HepG2 (cell line): ENCODE measurements around the gene STX7. TPM values are rescaled to one million over a fixed set of nuclear protein-coding genes. Genes with fewer than 3 reads are reported as not detected.

ENCODE experiments used
- CEBPZ ChIP-seq: IDR thresholded peaks from 2 replicates; pipeline ENCODE4 v1.6.1; 2012; ENCODE audit warnings: low read length, improper control_type of control experiment
- E2F2 ChIP-seq: sonication (generic); formaldehyde crosslinking; IDR thresholded peaks from 2 replicates; pipeline ENCODE4 v1.4.0; 2020; ENCODE audit warnings: missing genetic modification reagents, borderline replicate concordance
- HDAC1 ChIP-seq: sonication (generic); formaldehyde crosslinking; IDR thresholded peaks from 2 replicates; pipeline ENCODE4 v1.5.1; 2020; ENCODE audit warnings: mild to moderate bottlenecking, missing genetic modification reagents
- TOE1 ChIP-seq: sonication (generic); formaldehyde crosslinking; IDR thresholded peaks from 2 replicates; pipeline ENCODE4 v1.4.0; 2020; ENCODE audit warnings: mild to moderate bottlenecking, missing genetic modification reagents
- ZNF280B ChIP-seq: sonication (generic); formaldehyde crosslinking; IDR thresholded peaks from 2 replicates; pipeline ENCODE4 v1.5.0; 2020; ENCODE audit warnings: missing genetic modification reagents, mild to moderate bottlenecking, borderline replicate concordance
- ZNF350 ChIP-seq: sonication (generic); formaldehyde crosslinking; IDR thresholded peaks from 2 replicates; pipeline ENCODE4 v1.4.0; 2020; ENCODE audit warnings: mild to moderate bottlenecking, low read depth, missing genetic modification reagents, borderline replicate concordance
- ZNF530 ChIP-seq: sonication (generic); formaldehyde crosslinking; IDR thresholded peaks from 2 replicates; pipeline ENCODE4 v1.5.0; 2020; ENCODE audit warnings: low read depth, mild to moderate bottlenecking, missing genetic modification reagents
- ZSCAN30 ChIP-seq: sonication (generic); formaldehyde crosslinking; IDR thresholded peaks from 2 replicates; pipeline ENCODE4 v1.5.0; 2020; ENCODE audit warnings: mild to moderate bottlenecking, missing genetic modification reagents
- polyA plus RNA-seq, 8 experiments: library from polyadenylated mRNA; depleted of rRNA in 3 of 8; stranded (reverse) in 7 of 8; unstranded in 1 of 8; fragments of >200 nt; fragmentation: Illumina TruSeq in 4 of 8; extraction: Trizol in 4 of 8; gene quantifications; 2 replicates each; pipeline versions ENCODE4 v1.2.1 to v1.2.3, GENCODE V29; 2011 to 2016; ENCODE audit warnings: low read depth in 4 of 8, missing spikeins in 1 of 8, mixed read lengths in 1 of 8; ENCODE audit not compliant: insufficient read depth in 1 of 8
- total RNA-seq, 5 experiments: library from RNA; depleted of rRNA; stranded (reverse); fragments of >200 nt; fragmentation: Illumina TruSeq; extraction: Trizol; gene quantifications; 2 replicates each; pipeline ENCODE4 v1.2.3, GENCODE V29; 2016; ENCODE audit warnings: low read depth in 1 of 5
- TF ChIP-seq, protein P1 (sequence below): sonication (generic); formaldehyde crosslinking; IDR thresholded peaks from 2 replicates; pipeline ENCODE4 v1.9.0; 2021; ENCODE audit warnings: mild to moderate bottlenecking, missing genetic modification reagents
- TF ChIP-seq, protein P2 (sequence below): sonication (generic); formaldehyde crosslinking; IDR thresholded peaks from 2 replicates; pipeline ENCODE4 v1.4.0; 2020; ENCODE audit warnings: mild to moderate bottlenecking, low read depth, missing genetic modification reagents
- TF ChIP-seq, protein P3 (sequence below): IDR thresholded peaks from 2 replicates; pipeline ENCODE4 v1.6.1; 2016; ENCODE audit warnings: mild to moderate bottlenecking
- TF ChIP-seq, protein P4 (sequence below): sonication (generic); formaldehyde crosslinking; IDR thresholded peaks from 2 replicates; pipeline ENCODE4 v1.4.0; 2020; ENCODE audit warnings: mild to moderate bottlenecking, missing genetic modification reagents

STX7 gene
- total and polyA plus RNA-seq, 2 of the 13 experiments (the other 11 are each of a cell fraction or from before 2014, with no cell fraction given): 28.0 to 34.7 TPM

- no peak for TF ChIP-seq CEBPZ
- TF ChIP-seq, protein P1, sequence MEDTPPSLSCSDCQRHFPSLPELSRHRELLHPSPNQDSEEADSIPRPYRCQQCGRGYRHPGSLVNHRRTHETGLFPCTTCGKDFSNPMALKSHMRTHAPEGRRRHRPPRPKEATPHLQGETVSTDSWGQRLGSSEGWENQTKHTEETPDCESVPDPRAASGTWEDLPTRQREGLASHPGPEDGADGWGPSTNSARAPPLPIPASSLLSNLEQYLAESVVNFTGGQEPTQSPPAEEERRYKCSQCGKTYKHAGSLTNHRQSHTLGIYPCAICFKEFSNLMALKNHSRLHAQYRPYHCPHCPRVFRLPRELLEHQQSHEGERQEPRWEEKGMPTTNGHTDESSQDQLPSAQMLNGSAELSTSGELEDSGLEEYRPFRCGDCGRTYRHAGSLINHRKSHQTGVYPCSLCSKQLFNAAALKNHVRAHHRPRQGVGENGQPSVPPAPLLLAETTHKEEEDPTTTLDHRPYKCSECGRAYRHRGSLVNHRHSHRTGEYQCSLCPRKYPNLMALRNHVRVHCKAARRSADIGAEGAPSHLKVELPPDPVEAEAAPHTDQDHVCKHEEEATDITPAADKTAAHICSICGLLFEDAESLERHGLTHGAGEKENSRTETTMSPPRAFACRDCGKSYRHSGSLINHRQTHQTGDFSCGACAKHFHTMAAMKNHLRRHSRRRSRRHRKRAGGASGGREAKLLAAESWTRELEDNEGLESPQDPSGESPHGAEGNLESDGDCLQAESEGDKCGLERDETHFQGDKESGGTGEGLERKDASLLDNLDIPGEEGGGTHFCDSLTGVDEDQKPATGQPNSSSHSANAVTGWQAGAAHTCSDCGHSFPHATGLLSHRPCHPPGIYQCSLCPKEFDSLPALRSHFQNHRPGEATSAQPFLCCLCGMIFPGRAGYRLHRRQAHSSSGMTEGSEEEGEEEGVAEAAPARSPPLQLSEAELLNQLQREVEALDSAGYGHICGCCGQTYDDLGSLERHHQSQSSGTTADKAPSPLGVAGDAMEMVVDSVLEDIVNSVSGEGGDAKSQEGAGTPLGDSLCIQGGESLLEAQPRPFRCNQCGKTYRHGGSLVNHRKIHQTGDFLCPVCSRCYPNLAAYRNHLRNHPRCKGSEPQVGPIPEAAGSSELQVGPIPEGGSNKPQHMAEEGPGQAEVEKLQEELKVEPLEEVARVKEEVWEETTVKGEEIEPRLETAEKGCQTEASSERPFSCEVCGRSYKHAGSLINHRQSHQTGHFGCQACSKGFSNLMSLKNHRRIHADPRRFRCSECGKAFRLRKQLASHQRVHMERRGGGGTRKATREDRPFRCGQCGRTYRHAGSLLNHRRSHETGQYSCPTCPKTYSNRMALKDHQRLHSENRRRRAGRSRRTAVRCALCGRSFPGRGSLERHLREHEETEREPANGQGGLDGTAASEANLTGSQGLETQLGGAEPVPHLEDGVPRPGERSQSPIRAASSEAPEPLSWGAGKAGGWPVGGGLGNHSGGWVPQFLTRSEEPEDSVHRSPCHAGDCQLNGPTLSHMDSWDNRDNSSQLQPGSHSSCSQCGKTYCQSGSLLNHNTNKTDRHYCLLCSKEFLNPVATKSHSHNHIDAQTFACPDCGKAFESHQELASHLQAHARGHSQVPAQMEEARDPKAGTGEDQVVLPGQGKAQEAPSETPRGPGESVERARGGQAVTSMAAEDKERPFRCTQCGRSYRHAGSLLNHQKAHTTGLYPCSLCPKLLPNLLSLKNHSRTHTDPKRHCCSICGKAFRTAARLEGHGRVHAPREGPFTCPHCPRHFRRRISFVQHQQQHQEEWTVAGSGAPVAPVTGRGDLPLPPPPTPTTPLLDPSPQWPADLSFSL (CRISPR knock-in tag): no peak
- TF ChIP-seq, protein P2, sequence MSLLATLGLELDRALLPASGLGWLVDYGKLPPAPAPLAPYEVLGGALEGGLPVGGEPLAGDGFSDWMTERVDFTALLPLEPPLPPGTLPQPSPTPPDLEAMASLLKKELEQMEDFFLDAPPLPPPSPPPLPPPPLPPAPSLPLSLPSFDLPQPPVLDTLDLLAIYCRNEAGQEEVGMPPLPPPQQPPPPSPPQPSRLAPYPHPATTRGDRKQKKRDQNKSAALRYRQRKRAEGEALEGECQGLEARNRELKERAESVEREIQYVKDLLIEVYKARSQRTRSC (CRISPR knock-in tag): no peak
- TF ChIP-seq HDAC1 (CRISPR knock-in tag): no peak
- no peak for TF ChIP-seq ZNF350 (CRISPR knock-in tag)
- TF ChIP-seq, protein P3, sequence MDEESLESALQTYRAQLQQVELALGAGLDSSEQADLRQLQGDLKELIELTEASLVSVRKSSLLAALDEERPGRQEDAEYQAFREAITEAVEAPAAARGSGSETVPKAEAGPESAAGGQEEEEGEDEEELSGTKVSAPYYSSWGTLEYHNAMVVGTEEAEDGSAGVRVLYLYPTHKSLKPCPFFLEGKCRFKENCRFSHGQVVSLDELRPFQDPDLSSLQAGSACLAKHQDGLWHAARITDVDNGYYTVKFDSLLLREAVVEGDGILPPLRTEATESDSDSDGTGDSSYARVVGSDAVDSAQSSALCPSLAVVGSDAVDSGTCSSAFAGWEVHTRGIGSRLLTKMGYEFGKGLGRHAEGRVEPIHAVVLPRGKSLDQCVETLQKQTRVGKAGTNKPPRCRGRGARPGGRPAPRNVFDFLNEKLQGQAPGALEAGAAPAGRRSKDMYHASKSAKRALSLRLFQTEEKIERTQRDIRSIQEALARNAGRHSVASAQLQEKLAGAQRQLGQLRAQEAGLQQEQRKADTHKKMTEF (CRISPR knock-in tag): no peak
- TF ChIP-seq ZSCAN30 (CRISPR knock-in tag): no peak
- TF ChIP-seq E2F2 (CRISPR knock-in tag): no peak
- TF ChIP-seq TOE1 (CRISPR knock-in tag): no peak
- no peak for TF ChIP-seq ZNF530 (CRISPR knock-in tag)
- TF ChIP-seq, protein P4, sequence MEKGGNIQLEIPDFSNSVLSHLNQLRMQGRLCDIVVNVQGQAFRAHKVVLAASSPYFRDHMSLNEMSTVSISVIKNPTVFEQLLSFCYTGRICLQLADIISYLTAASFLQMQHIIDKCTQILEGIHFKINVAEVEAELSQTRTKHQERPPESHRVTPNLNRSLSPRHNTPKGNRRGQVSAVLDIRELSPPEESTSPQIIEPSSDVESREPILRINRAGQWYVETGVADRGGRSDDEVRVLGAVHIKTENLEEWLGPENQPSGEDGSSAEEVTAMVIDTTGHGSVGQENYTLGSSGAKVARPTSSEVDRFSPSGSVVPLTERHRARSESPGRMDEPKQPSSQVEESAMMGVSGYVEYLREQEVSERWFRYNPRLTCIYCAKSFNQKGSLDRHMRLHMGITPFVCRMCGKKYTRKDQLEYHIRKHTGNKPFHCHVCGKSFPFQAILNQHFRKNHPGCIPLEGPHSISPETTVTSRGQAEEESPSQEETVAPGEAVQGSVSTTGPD (CRISPR knock-in tag): no peak
- no peak for TF ChIP-seq ZNF280B (CRISPR knock-in tag)
These were observed 34.6 kb downstream of the STX7 start (continued) for GRCh38 chr6:132478266-132478665.
